ENCODE results near the gene USP31.
"Not testable (repeated sequence)": the region's sequence is repeated elsewhere in the genome, so short reads cannot be mapped to it uniquely, and the experiment has no call there.

Gene USP31

GRCh38 chr16:23107117-23107516 is 42.1 kb downstream of the USP31 start:
- no peak for TF ChIP-seq CTCF (IDR thresholded peaks at IDR 0.05; ENCODE audit: control insufficient read depth, insufficient read depth, low read depth, low read length, missing control alignments)
- no peak overlapping the region for H3K4me3 ChIP-seq (ENCODE audit: control insufficient read depth, low read depth, low read length)
- no peak for DNase-seq (ENCODE audit: low read depth)

DNA sequence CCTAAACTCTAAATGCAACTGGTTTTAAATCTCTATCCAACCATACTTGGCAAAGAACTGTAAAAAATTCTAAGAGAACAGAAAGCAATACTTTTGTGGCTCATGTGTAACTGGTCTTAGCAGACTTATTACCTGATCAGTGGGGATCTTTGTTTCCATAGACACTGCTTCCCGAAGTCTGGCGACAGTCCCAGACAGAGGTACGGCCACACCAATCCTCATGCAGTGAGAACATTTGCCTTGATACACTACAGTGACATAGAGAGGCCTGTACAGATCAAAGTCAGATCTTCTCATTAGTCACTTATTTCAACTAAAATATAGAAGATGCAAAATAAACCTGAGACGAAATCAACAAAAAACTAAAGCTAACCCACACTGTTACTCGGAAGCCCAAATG is 43.9 kb downstream of the USP31 start:
- no peak for TF ChIP-seq CTCF (IDR thresholded peaks at IDR 0.05; ENCODE audit: control insufficient read depth, insufficient read depth, low read depth, low read length, missing control alignments)
- no peak overlapping the region for H3K4me3 ChIP-seq (ENCODE audit: control insufficient read depth, low read depth, low read length)

DNA sequence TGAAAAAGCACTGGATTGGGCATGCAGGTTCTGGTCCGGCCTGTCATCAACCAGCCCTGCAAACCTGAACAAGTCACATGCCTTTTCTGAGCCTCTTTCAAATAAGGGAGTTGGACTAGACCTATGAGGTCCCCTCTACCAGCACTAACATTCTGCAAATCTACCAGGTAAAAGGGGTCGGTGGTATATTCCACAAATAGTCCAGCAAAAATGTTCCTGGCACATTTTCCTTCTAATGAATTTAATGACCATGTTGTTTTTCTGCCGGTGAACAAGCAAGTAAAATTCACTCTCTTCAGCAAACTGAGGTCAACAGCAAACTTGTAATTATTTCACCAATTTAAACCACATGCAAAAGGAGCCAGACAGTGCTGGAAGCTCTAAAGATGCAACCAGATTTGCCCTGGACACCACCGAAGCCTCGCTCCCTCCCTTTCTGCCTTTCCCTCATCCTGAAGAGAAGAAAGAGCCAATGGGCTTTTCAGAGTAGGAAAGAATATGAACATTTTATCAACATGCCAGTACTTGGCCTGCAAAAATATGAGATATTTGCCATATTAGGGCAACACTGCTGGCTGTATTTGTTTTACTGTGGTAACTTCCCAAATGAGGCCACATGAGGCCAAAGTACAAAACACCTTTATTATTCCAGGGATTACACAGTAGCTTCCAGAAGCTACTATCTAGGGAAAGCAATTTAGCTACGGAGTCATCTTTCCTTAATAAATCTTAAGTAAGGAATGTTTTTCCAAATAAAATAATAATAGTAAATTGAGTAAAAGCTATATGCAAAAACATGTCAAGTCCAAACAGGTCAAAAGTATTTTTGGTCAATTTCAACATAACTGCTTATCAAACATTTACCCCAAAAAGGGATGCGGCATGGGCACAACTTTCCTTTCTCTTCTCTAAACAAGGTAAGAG is 45.0 kb downstream of the USP31 start:
- no peak for DNase-seq (ENCODE audit: low read depth)
- TF ChIP-seq CTCF (IDR thresholded peaks at IDR 0.05; ENCODE audit: control insufficient read depth, insufficient read depth, low read depth, low read length, missing control alignments), result no peak
- no peak overlapping the region for H3K4me3 ChIP-seq (ENCODE audit: control insufficient read depth, low read depth, low read length)

More for the DNA sequence above, 43.9 kb downstream of the USP31 start:
- DNase-seq (ENCODE audit: low read depth), result no peak

DNA sequence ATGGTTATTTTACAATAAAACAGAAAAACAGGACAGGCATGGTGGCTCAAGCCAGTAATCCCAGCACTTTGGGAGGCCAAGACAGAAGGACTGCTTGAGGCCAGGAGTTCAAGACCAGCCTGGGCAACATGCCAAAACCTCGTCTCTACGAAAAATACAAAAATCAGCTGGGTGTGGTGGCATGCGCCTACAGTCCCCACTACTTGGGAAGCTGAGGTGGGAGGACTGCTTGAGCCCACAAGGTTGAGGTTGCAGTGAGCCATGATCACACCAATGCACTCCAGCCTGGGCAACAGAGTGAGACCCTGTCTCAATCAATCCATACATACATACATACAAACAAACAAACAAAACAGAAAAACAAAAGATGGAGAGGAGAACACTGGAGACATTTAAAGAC is 45.6 kb downstream of the USP31 start:
- TF ChIP-seq CTCF (IDR thresholded peaks at IDR 0.05; ENCODE audit: control insufficient read depth, insufficient read depth, low read depth, low read length, missing control alignments), result no peak

GRCh38 chr16:23101012-23101550 is 48.2 kb downstream of the USP31 start:
- H3K4me3 ChIP-seq (ENCODE audit: control insufficient read depth, low read depth, low read length), result no peak overlapping the region
- DNase-seq (ENCODE audit: low read depth), result no peak
- TF ChIP-seq CTCF (IDR thresholded peaks at IDR 0.05; ENCODE audit: control insufficient read depth, insufficient read depth, low read depth, low read length, missing control alignments), result no peak

More for the DNA sequence above, 45.6 kb downstream of the USP31 start:
- no peak for DNase-seq (ENCODE audit: low read depth)
- H3K4me3 ChIP-seq (ENCODE audit: control insufficient read depth, low read depth, low read length), result no peak overlapping the region

GRCh38 chr16:23096450-23096849 is 52.8 kb downstream of the USP31 start:
- not testable (repeated sequence) for DNase-seq (ENCODE audit: low read depth)

DNA sequence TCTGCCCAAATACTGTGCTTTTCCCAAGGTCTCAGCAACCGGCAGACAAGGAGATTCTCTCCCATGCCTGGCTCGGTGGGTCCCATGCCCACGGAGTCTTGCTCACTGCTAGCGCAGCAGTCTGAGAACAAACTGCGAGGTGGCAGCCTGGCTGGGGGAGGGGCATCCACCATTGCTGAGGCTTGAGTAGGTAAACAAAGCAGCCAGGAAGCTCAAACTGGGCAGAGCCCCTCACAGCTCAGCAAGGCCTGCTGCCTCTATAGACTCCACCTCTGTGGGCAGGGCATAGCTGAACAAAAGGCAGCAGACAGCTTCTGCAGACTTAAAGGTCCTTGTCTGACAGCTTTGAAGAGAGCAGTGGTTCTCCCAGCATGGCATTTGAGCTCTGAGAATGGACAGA is 55.1 kb downstream of the USP31 start:
- not testable (repeated sequence) for H3K4me3 ChIP-seq (ENCODE audit: control insufficient read depth, low read depth, low read length); DNase-seq (ENCODE audit: low read depth)

More at GRCh38 chr16:23096450-23096849, 52.8 kb downstream of the USP31 start:
- not testable (repeated sequence) for H3K4me3 ChIP-seq (ENCODE audit: control insufficient read depth, low read depth, low read length)
